Measurements from ENCODE around the gene HCRTR1.

The HCRTR1 gene

GRCh38 chr1:31669786-31670592, 52.5 kb downstream of the HCRTR1 start:
- DNase-seq: peak; percentile 12

DNA sequence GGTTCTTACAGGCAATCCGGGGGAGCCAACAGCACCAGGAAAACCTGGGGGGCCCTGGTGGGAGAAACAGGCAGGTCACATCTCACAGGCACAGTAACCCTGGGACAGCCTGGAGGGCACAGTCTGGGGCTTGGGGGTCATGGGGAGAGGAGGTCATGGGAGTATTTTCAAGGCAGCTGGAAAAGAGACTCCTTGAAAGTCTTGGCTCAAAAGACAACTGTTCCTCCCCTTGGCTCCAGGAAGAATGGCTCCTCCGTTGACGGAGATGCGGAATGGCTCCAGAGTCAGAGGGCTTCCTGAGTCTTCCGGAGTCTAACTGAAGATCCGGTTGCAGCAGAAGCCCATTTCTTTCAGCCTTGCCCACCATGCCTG, 53.1 kb downstream of the HCRTR1 start:
- DNase-seq: no peak

DNA sequence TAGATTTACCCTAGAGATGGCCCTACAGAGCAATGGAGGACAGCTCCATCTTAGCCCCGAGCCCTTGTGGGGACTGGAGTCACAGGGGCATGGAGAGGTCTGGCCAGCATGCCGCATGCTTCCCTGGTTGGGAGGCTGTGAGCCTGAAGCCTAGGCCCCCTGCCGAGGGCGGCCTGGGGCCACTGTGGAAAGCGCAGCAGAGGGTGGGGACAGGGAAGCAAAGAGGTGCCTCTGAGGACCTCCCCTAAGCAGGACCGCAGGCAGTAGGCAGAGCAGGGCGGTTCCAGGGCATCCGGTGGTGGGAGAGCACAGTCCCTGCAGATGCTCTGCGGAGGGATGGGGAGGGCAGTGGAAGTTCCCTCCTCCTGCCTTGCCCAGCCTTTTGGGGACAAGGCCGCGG, 53.7 kb downstream of the HCRTR1 start:
- DNase-seq: no peak

- no peak for DNase-seq
Measured at GRCh38 chr1:31671561-31672201, 54.2 kb downstream of the HCRTR1 start.

- no peak for DNase-seq
Measured at GRCh38 chr1:31672986-31673385, 55.5 kb downstream of the HCRTR1 start.

GRCh38 chr1:31673433-31673832, 55.9 kb downstream of the HCRTR1 start:
- no peak for DNase-seq

- no peak for DNase-seq
Measured at GRCh38 chr1:31674626-31675025, 57.1 kb downstream of the HCRTR1 start.

DNA sequence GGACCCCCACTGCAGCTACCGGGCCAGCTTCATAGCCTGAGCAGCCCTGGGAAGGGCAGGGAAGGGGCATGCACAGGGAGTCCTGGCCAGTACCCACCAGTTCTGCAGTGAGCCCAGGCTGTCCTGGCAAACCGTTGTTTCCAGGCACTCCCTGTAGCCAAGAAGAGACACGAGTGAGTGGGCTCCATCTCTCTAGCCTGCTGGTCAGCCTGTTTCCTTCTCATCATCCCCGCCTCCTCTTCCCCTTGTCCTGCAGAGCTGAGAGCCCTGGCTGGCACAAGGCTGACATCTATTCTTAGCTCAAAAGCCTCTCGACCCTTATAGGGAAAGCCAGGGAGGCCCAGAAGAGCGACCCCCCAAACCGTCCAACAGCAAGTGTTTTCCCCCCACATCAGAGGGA, 57.7 kb downstream of the HCRTR1 start:
- DNase-seq: no peak

DNA sequence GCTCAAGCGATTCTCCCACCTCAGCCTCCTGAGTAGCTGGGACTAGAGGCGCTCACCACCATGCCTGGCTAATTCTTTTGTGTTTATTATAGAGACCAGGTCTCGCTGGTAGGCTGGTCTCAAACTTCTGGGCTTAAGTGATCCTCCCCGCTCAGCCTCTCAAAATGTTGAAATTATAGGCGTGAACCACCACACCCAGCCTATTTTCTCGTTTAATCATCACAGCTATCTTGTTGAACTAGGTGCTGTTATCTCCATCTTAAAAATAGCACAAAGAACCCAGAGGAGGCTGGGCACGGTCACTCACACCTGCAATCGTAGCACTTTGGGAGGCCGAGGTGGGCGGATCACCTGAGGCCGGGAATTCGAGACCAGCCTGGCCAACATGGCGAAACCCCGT, 58.3 kb downstream of the HCRTR1 start:
- no peak for DNase-seq

All from activated CD4-positive, alpha-beta T cell treated with anti-CD3 and anti-CD28 coated beads, Interleukin-2, amount 50 U/mL, for 16 hours (primary cell).